CD4-positive, alpha-beta T cell treated with Interleukin-21 for 1 hour (primary cell): ENCODE results near the gene ITGB6.

Experiments used
- DNase-seq: peaks from one replicate; pipeline ENCODE4 v3.0.0-alpha.2; 2020

ITGB6 gene

DNA sequence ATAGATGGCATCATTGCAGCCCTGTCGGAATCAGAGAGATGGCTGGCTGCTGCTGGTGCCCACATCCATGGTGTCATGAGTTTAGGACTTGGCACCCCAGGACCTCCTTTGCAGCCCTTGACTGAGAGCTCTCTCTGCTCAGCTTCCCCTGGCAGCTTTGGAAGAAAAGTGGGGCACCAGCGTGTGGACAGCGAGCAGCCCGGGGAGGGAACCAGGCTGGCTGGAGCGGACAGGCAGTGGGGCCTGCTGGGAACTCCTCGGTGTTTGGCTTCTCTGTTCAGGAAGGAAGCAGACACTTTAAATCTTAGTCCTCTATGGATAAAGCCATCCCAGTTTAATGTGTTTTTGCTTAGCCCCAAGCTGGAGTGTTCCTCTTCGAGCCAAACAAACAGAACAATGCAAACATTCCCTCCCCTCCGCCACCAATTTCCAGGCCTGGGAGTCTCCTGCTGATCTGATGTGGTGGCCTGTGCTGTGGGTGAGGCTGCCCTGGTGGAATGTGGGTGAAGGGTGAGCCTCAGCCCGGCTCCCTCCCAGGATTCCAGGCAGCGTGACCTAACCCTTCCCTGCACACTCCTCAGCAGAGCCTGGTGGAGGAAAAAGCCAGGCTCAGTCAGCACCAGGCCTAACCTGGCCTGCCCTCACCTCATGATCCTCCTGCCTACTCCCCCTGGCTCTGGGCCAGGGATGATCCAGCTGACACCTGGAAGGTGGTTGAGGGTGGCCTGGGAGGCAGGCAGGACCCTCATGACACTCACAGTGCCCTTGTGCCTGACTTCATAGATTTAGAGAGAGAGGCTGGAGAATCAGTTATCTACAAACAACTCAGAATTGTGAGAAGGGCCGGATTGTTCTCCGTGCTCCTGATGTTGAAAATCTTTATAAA lies 21.6 kb upstream of the ITGB6 start:
- DNase-seq = no peak

DNA sequence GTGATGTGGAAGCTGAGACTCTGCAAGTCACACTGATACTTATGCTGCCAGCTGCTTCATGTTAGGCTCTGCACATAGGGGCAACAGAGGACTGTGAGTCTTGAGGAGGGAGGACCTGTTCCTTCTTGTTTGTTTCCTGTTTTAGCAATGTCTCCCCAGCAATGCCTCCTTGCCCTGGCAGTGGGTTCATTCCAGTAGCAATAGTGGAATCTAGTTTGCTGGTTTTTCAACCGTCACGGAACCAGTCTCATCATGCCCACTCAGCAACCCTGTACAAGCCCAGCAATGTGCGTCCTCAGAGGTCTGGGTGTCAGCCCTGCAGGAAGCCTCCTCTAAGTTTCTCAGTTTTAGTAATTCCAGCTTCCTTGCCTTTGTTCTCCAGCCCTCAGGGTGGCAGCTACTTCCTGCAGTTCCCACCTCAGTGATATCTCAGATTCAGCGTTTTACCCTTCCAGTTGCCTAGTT lies 20.5 kb upstream of the ITGB6 start:
- DNase-seq = no peak

DNA sequence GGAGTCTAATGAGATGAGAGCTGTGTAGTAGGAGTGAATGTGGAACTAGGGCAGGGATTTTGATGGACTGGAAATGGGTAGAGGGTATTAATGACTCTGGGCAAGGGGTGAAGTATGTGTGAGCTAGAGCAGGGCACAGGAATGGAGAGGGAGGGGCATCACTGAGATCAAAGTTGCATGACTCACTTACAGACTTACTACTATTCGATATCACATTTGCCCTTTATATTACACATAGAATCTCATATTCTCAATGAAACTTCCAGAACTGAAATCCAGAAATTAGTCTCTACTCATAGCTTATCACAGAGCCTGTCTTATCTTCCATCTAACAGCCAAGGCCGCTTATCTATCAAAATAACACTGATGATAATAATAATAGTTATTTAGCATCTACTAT lies 20.0 kb upstream of the ITGB6 start:
- no peak for DNase-seq

DNA sequence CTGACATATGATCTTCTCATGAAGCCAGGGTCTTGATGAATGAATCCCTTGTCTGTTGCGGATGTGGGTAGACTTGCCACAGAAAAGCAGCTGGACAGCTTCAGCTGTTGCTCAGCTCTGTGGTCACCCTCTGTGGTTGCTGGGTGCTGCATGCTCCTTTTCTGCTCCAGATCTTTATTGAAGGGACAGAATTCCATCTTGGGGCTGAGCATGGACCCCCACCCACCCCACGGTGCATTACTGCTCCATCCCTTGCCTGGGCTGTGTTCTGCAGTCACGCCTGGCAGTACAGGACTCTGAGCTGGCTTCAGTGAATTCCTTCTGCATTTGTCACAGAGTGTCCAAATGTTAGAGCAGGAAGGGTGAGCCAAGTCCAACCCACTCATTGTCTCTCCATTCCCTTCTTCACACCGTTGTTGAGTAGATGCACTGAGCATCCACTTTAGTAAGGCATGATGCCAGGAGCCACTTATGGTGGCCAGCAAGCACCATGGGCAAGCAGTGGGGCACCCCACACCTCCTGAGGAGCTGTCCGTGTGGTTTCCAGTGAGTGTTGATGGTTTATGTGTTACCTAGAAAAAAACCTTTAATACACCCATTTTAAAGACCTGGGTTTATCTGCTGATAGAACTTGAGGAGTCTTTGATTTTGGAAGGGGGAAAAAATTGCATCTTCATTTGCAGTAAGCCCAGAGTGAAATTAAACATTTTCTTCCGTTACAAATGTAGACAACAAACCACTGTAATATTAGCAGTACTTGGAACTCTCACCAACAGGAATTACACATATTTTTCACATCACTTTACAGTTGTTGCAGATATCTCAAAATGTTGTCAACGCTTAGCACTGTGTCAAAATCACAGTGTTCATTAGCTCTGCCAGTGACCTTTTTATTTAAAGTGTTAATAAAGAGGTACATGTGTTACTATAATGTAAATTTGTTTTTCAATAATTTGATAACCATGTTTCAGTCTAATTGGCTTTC lies 14.7 kb upstream of the ITGB6 start:
- DNase-seq = no peak

DNA sequence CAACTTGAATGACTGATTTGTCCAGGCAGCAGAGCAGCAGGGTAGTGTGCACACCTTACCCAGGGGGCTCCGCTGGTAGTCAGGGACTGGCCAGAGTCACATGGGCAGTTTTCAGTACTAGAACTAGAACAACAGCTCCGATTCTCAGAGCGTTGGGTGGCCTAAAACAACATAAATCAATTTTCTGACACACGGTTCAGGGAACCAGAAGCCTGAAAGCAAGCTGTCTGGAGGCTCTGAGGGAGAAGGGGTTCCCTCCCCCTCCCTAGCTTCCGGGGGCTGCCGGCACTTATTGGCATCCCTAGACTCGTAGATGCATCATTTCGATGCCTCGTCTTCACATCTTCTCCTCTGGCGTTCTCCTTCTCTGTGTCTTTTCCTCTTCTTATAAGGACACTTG lies 13.4 kb upstream of the ITGB6 start:
- no peak for DNase-seq

DNA sequence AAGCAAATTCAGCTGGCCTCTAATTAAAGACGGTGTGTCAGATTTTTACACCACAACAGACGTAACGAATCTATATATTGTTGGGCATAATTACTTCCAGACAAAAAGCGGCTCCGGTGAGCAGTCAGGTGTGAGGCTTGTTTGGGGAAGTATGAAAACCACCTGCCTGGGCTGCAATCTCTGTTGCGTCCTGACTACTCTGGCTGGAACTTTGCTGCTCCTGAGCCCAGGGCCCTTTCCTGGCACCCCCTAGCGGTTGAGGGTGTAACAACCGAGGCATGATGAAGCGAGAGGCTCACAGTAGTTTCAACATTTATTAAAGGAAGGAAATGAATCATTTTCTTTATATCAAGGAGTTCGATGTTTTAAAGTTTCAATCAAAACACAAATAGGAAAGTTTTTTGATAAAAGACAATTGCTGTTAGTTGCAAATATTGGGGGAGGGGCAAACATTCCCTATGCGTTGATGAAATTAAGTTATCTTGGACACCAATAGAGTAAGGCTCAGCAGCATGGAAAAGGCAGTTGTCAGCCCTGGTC lies 10.6 kb upstream of the ITGB6 start:
- DNase-seq = peak; percentile 62

DNA sequence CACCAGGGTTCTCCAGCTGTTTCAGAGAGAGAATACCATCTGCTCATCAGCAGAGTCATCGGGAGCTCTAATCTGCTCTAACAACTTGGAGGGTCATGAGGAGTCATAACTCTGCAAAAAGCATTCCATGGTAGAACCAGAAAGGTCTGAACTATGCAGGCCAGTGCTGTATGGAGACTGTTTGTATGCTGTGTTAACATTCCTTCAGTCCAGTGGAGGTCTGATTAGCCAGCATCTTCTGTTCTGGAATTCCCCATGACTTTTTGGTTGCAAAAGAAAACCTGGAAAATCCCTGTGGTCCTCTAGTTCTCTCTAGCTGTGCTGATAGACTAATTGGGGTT lies 9.4 kb upstream of the ITGB6 start:
- no peak for DNase-seq

DNA sequence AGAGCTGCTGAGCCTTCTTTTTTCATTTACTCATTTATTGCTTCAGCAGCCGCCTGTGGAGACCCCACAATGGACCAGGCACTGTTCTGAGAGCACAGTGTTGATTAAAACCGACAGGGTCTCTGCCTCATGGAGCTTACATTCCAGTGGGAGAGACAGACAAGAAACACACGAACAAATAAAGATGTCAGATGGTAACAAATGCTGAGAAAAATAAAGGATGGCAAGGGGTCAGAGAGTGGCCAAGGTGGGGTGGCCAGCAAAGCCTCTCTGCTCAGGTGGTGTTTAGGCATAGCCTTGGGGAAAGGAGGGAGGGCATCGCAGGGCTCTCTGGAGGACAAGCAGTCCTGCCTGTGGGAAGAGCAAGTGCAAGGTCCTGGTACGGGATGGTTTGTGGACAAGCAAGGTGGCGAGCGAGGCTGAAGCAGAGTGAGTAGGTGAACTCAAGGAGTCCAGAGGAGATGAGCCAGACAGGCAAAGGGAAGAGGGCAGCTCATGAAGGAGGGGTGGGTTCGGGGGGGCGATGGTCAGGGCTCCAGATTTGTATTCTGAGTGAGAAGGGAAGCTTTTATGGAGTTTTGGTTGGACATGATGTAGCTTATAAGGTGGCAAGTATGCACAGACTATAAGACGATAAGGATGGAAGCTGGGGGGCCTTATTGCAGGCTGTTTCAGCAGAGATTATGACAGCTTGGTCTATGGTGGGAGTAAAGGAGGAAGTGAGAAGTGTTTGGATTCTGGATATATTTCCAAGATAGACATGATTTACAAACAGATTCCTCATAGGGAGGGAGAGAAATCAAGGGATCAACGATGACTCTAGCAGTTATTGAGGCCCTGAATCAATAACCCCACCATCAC lies 8.8 kb upstream of the ITGB6 start:
- no peak for DNase-seq

DNA sequence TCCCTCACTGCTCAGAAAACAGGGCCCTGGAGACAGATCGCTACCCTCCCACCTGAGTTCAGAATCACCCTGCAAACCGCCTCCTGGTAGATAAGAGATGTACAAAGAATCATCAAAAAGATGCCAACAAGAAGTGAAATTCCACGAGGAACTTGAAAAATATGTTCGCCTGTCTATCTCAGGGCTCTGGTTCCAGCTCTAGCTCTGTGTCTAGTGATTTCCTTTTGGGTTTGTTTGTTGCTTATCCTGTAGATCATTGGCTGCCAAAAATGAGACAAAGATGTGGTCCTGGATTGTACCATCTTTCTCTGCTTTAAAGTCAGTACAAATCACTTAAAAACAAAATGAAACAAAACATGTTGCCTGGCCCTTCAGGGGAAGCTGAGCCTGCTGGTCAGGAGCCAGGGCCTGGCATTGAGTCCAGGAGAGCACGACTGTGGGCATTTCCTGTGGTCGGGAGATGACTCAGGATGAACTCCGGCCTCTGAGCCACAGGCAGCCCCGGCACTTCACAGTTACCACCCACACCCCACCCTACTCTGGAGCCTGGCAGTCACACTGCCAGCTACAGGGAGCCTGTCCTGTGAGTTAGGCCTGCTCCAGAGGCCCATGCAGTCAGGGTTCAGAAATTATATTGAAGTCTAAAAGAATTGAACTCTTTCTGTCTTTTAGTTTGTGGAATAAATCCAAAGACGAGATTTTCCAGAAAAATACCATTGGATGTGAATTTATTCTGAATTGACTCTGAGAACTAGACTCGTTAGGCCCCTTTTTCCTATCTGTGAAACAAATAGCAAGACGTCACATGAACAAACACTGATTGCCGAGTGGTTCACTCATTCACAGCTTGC lies 8.0 kb upstream of the ITGB6 start:
- DNase-seq = no peak

DNA sequence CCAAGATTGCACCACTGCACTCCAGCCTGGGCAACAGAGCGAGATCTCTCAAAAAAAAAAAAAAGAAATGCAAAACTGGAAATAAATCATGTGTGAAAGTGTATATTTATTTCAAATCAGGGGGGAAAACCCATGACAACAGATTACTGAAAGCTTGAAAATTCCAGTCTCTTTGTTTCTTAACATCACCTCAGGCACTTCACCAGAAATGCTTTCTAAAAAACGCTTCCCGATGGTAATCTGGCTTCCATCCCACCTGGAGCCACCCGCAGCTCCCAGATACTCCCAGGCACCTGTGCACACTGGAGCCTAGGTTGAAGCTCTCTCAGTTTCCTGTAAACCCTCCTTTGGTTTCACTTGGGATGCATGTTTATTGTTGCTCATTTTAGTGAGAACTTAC lies 7.2 kb upstream of the ITGB6 start:
- no peak for DNase-seq

DNA sequence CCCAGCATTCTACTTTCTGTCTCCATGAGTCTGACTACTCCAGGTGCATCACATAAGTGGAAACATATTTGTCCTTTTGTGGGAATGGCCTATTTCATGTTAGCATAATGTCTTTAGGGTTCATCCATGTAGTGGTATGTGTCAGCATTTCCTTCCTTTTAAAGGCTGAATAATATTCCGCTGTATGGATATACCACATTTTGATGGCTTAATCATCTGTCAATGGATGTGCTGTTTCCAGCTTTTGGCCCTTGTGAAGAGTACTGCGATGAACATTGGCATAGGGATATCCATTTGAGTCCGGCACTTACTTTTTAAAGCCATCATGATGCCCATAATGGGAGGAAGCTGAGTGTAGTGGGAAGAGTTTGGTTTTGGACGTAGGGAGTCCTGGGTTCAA lies 6.4 kb upstream of the ITGB6 start:
- no peak for DNase-seq

DNA sequence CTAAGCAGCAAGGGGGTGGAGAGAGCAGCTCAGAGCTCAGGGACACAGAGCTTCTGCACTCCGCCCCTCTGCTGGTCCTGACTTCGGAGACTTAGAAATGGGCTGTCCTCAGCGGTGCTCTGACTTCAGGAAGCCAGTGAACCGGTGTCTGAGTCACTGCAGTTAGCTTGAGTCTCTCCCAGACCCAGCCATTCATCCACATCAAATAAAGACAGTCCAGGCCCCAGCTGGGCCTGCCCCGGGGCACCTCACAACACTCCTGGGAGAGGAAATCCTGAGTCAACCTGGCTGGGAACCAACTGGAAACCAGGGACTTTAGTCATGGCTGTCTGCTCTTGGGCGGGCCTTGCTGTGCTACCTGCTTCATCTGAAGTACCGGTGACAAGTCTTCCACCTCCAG lies 5.4 kb upstream of the ITGB6 start:
- DNase-seq = no peak

DNA sequence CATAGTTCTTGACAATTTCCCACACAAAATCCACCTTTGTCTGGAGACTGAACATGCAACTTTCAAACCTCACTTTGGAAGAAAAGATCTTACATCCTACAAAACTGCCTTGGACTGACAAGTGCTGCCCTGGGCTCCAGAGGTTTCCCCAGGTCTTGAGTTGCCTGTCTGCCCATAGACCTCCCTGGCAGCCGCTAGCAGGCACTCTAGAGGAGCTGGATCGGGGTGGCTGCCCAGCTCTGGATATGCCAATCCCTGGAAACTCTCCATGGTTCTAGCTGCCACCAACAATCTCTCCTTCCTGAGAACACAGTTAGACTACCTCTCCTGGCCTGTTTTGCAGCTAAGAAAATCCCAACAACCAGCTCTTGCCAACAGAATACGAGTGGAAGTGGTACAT lies 3.4 kb upstream of the ITGB6 start:
- no peak for DNase-seq

DNA sequence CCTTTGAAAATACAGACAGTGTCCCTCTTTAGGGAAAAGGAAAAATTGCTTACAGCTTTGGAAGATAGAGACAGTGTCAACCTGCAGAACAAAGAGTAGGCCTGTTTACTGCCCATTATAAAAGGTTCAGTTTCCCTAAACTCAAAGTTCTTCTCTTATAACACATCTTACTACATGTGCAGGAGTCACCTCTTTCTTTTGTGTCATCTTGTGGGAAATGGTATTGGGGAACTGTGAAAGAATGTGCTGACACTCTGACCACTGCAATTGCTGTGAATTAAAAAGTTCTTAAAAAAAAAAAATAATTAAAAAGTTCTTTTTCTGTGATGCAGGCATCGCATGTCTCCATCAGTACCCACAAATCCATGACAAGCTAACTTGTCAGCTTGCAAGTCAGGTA lies 2.9 kb upstream of the ITGB6 start:
- no peak for DNase-seq

DNA sequence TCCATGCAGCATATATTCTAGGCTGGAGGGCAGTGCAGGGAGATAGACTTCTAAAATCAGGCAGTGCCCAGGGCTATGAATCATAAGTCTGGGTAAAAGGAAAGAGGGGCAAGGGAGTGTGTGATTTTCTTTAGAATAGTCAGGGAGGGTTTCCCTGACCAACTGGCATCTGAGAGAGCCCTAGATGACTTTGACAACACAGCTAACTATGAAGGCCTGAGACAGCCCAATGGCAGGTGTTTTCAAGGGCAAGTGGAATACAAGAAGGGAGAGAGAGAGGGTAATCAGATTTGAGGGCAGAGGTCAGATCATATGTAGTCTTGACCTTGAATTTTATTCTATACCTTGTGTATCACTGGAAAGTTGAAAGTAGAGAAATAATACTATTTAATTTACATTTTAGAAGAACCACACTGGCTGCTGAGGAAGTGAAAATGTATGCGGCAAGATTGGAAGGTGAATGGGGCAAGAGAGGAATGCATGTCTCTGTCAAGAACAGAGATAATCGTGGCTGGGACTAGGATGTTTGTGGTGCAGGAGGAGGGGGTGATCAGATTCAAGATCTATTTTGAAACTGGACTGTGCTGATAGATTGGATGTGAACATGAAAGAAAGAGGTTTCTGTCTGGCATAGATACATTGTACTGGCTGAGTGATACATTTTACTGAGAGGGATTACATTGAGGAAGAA lies 1.9 kb upstream of the ITGB6 start:
- DNase-seq = no peak

DNA sequence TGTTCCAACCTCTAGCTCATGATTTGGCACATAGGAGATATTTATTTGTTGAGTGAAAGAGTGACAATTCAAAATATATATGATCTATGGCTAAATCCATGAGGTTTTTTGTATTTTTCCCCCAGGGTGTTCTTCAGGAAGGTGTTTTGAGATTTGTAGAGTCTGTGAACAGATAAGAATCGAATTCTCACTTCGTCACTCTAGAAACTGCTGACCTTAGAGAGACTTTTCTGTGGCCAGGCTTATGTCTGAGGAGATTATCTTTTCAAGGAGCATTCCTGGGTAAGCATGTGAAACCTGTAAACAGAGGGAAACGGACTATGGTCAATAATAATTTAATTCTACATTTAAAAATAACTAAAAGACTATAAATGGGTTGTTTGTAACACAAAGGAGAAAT lies 849 bp upstream of the ITGB6 start:
- no peak for DNase-seq

DNA sequence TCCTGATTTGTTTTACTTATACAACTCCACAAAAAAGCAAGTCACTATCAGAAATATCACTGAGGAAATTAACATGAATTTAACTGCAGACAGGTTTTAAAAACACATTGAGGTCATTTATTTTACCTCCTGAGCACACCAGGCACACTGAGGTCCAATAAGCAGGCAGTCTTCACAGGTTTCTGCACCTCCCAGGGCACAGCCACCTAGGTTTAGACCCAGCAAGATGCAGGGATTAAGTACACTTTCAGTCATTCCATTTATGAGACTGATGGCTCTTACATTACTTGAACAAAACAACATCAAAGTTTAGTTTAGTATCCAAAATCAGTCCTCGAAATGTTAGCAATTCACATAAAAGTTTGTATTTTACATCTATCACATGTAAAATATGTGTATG lies 1.0 kb downstream of the ITGB6 start:
- no peak for DNase-seq

DNA sequence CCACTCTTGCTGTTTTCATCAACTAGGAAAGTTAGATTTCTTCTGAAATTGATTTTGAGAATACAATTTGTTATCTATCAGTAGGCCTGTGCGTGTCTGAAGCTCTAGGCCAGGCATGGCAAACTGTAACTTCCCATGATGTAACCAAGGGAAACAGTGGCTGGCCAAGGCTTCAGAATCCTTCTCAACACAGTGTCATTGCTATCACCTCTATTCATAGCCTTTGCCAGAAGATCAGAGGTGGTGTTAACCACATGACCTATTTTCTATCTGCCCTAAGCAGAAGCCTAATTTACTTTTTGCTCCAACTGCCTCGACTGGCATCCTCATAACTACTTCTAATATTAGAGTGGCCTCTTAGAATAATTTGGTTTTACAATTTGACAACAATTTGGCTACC lies 2.5 kb downstream of the ITGB6 start:
- DNase-seq = no peak

DNA sequence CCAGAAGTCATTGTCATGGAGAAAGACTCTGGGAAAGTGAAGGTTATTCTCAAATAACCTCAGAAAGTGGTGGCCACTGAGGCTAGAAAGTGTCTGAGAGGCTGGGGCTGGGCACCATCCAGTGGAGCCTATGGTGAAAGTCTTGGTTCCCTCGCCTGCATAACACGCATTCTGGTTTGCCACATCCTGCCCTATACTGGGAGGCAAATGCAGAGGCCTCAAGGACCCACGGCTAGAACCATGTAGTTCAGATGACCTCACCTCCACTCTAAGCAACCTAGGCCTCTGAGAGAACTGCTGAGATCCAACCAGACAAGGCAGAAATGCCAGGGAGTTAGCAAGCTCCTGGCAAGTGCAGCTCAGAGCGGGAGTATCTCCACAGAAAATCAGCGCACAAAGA lies 5.1 kb downstream of the ITGB6 start:
- no peak for DNase-seq

DNA sequence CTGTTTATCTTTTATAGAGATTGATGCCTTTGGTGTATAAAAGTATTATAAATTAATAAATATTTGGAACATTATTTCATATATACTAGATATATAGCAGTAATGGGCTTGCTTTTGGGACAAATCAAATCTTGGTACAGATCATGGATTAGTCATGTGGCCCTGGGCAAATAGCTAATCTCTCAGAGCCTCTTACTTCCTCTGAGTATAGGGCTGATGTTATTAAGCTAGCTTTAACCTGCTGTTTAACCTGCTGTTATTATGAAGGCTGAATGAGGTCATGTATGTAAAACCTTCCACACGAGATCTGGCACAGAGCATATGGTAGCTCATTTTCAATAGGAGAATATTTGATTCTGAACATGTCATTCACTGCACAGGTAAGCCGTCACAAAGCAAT lies 5.7 kb downstream of the ITGB6 start:
- DNase-seq = no peak
